Right forelimb (tissue), 1 donor: ENCODE data around the gene COLGALT1.
A peak's percentile ranks its signal among the peaks of the same experiment; 100 is the strongest.

Experiments
- DNase-seq: peaks from one replicate; pipeline ENCODE4 v3.0.0-alpha.2; 2018

Gene COLGALT1

GRCh38 chr19:17602217-17602616 lies 46.8 kb downstream of the COLGALT1 start:
- DNase-seq: no peak

- no peak for DNase-seq
Measured at GRCh38 chr19:17602872-17603510, 47.5 kb downstream of the COLGALT1 start.

- no peak for DNase-seq
Measured at GRCh38 chr19:17604372-17605025, 49.0 kb downstream of the COLGALT1 start.

- DNase-seq: no peak
Measured at GRCh38 chr19:17605117-17605516, 49.7 kb downstream of the COLGALT1 start.

DNA sequence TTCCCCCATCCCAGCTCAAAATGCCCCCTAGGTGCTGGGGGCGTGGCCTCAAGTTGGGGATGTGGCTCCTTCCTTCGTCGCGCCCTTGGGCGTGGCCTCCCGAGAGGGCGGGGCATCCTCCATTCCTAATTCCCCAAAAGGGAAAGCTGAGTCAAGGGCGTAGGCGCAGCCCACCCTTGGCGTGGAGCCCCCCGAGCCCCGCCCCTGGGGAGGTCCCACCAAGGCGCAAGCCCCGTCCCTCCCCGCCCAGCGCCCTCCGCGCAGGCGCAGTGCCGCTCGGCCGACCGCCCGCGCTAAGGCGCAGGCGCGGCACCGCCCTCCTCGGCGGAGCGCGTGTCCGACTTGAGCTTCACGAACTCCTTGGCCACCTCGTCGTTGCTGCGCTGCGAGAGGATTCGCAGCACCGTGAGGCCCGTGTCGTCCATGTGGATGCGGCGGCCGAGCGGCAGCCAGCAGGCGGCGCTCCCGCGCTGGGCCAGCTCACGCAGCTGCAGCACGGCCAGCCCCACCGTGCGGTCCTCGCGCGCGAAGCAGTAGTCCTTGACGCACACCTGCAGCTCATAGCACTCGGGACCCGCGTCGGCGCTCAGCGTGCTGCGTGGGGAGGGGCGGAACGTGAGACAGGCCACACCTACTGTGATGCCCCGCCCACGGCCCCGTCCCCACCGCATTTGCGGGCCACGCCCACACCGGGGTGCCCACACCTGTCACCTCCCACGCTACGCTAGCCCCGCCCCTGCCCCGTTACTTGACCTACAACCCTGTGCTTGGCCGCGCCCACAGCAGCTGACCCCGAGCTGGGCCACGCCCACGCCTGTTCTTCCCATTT lies 50.5 kb downstream of the COLGALT1 start:
- peak; percentile 83 for DNase-seq

- DNase-seq: no peak
Measured at GRCh38 chr19:17606590-17607185, 51.2 kb downstream of the COLGALT1 start.

DNA sequence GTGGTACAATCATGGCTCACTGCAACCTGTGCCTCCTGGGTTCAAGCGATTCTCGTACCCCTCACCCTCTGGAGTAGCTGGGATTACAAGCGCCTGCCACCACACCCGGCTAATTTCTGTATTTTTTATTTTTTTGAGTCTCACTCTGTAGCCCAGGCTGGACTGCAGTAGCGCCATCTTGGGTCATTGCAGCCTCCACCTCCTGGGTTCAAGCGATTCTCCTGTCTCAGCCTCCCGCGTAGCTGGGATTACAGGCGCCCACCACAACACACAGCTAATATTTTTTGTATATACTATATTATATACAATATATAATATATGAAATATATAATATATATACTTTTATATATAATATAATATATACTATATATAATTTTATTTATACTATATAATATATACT lies 52.5 kb downstream of the COLGALT1 start:
- DNase-seq: no peak

- DNase-seq: no peak
Measured at GRCh38 chr19:17610384-17610783, 54.9 kb downstream of the COLGALT1 start.

DNA sequence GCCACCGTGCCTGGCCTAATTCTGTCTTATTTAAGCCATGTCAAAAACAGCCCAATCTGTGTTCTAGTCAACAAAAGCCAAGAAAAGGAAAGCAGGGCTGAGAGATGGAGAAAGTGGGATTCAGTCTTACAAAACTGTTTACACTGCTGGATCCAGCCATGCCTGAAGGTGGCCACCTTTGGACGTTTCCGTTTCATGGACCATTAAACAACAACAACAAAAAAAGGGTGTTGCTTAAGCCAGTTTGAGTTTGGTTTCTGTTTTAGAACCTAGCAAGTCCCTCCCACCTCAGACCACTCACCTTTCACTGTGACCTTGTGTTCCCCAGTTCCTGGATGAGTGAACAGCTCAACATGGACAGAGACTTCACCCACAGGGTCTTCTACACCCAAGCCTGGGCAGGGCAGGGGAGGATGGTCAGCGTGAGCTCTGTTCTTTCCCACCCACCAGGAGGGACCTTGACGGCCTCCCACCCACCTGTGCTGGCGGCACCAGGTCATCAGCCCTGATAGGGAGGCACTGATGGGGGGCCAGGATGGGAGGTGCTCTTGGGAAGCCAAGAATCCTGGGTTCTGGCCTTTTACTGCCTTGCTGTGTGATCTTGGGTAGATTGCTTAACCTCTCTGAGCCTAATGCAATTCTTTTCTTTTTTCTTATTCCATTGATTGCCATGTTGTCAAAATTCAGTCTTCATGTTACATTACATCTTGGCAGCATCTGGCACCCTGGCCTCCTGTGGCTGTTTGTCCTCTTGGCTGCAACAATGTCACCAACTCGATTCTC lies 56.2 kb downstream of the COLGALT1 start:
- no peak for DNase-seq

DNA sequence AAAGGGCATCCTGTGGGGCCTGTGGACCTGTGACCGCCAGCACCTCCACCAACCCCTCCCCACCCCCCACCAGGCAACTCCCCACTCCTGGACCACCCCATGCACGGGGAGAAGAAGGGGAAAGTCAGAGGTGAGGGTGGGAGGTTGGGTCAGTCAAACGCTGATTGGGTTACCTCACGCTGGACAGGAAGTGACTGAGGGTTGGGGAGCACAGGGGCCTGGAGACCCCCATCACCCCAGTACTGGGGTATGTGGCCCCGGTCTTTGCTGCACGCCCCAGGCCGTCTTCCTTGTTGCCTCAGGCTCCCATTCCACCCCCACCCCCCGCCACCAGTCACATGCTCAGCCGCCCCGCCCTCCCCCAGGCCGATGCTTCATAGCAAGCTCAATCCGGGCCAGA lies 59.0 kb downstream of the COLGALT1 start:
- DNase-seq: no peak

DNA sequence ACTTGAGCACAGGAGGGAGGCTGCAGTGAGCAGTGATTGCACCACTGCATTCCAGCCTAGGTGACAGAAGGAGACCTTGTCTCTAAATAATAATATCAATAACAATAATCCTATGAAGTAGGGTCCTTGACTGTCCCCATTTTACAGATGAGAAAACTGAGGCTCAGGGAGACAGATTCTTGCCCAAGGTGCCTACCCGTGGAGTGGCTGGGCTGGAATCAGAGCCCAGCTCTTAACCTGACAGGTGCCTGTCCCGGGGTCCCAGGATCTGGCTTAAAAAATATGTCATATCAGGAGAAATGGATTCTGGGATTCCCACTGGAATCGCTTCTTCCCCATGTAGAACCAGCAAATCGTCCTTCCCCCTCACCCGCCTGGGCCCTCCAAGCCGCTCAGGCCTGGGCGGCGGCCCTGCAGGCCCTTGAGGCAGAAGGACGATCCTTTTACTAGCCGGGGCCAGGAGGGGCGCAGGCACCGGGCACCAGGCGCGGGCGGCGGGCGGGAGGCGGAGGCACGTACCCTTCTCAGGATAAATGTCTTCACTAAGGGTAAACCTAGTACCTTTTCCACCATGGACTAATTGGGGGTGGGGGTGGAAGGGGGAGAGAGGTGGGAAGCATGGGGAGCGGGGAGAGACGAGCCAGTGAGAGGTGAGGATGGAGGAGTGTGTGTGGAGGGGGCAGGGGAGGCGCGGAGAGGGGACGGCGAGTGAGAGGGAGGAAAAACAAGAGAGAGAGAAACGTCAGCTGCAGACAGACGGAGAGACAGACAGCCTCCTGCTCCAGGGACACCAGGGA lies 60.6 kb downstream of the COLGALT1 start:
- DNase-seq: no peak

- DNase-seq: no peak
Measured at GRCh38 chr19:17616686-17616960, 61.2 kb downstream of the COLGALT1 start.

DNA sequence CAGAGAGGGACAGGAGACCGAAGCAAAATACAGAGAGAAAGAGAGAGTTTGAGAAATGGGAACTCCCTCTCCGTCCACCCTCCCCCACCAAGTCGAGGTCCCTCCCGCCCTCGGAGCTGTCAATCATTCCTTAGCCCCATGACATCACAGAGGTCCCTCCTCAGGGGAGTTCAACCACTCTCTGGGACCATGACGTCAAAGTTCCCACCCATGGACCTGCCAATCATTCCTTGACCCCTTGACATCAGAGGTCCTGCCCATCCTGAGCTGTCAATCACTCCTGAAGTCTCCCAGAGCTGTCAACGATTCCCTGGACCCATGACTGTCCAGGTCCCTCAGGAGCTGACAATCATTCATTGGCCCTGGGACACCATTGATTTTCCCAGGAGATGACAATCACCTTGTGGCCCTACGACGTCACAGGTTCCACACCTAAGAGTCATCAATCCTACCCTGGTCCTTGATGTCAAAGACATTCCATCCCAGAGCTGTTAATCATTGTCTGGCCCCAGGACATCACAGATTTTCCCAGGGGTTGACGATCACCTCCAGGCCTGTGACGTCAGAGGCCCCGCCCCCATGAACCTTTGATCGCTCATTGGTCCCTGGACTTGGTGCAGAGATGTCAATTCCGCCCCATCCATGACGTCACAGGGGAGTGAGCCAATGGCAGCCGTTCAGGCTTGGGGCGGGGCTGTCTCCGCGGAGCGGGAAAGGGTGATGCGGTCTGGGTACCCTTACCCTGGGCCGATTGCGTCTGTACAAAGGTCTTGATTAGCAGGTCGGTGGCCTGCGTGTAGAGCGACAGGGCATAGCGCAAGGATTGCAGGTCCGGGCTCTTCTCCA lies 61.7 kb downstream of the COLGALT1 start:
- DNase-seq: no peak

GRCh38 chr19:17617807-17618192 lies 62.4 kb downstream of the COLGALT1 start:
- DNase-seq: no peak

GRCh38 chr19:17618281-17618903 lies 62.9 kb downstream of the COLGALT1 start:
- no peak for DNase-seq

DNA sequence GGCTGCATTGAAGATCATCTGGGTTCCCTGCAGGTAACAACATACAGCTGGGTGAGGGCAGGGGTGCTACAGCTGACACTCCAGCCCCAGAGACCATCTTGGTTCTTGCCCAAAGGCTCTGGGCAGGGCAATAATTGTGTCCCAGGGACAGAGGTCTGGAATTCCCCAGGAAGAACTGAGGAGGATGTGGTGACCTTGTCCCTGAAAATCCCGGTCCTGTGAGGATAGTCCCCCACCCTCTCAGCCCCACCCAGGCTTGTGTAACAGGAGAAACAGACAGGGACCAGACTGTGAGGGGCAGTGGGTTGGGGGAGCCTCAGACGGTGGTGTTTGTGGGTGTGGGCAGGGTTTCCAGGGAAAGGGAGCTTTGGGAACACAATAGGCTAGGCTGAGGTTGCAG lies 63.5 kb downstream of the COLGALT1 start:
- DNase-seq: no peak

GRCh38 chr19:17620696-17621095 lies 65.2 kb downstream of the COLGALT1 start:
- DNase-seq: no peak

DNA sequence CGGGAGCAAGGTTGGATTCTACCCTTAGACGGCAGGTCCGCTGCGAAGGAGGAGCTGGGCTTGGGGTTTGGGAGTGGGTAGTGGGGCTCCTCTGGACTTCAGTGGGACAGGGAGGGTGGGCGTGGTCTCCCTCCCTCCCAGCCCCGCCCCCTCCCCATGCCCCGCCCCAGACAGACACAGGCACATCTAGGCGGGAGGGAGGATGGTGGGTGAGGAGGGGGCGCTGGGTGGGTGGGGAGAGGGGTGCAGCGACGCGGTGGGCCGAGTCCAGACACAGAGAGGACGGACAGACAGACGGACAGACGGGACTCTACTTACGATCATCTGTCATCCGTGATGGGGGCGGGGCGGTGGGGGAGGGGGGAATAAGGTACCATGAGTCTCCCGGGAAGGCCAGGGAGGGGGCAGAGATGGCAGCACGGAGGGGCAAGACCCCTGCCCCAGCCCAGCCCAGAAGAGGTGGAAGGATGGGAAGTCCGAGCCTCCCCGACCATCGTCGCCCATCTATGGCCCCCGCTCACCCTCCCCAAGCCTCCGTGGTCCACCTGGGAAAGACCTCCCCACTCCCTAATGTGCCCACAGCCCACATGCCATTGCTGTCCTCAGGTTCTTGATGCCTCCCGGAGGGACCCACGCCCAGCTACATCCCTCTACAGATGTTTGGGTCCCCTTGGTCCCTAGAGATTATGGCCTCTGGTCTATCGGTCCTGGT lies 67.9 kb downstream of the COLGALT1 start:
- DNase-seq: no peak

- DNase-seq: no peak
Measured at GRCh38 chr19:17624314-17624991, 69.0 kb downstream of the COLGALT1 start.
